Measurements from ENCODE around the gene CADM2. TPM values are rescaled to one million over a fixed set of nuclear protein-coding genes. Genes with fewer than 3 reads are reported as not detected.
"Not testable (repeated sequence)": the region's sequence is repeated elsewhere in the genome, so short reads cannot be mapped to it uniquely, and the experiment has no call there.

CADM2 gene
- total RNA-seq = 10 to 100 TPM in 3 of 8 experiments, 1 to 10 TPM in 2, under 1 TPM in 3; 0.15 to 19.2 (median 4.8) TPM

GRCh38 chr3:84958495-84959469 lies at the start of gene CADM2:
Gene CADM2 (plus strand): TSS chr3:84958989.
- 0 to 4% (median 0%) methylated on average over 1 to 11 of the region's 70 CpGs; no CpG with 5 or more reads in 4 of the 10 experiments for WGBS, 10 experiments
- Histone ChIP-seq H3K4me3 (peak within 1 kb of the TSS; percentile 75 to 88 (median 80)), H3K27ac (peak within 1 kb of the TSS; percentile 45 to 47), H3K4me1 (replicated peaks in 1 of 2) (no peaks in the 10 kb centered on the region)
- in situ Hi-C loops (cut with MboI; ENCODE audit: low pct_unique_long_range_greater_than_20kb in 2 of 9, low sequenced_read_pairs in 9 of 9, unreplicated experiment in 9 of 9) = no loop called here
- ATAC-seq (replicated peaks in 6 of 8) = peak; percentile 90 to 99 (median 92)

DNA sequence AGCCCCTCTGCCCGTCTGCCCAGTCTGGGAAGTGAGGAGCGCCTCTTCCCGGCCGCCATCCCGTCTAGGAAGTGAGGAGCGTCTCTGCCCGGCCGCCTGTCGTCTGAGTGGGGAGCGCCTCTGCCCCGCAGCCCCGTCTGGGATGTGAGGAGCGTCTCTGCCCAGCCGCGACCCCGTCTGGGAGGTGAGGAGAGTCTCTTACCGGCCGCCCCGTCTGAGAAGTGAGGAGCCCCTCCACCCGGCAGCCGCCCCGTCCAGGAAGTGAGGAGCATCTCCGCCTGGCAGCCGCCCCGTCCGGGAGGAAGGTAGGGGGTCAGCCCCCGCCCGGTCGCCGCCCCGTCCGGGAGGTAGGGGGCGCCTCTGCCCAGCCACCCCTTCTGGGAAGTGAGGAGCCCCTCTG lies 40.2 kb upstream of the CADM2 start:
- H3K27ac ChIP-seq; H3K4me3 ChIP-seq; H3K4me1 ChIP-seq (replicated peaks in 1 of 2); ATAC-seq (replicated peaks in 6 of 8); in situ Hi-C loops (cut with MboI; ENCODE audit: low pct_unique_long_range_greater_than_20kb in 2 of 9, low sequenced_read_pairs in 9 of 9, unreplicated experiment in 9 of 9): not testable (repeated sequence)
- WGBS, 10 experiments = 80% methylated on average over 1 of the region's 33 CpGs; no CpG with 5 or more reads in 9 of the 10 experiments

- WGBS, 10 experiments = 19 to 100% (median 64%) methylated on average over 1 to 3 of the region's 3 CpGs
- H3K27ac ChIP-seq = no peak overlapping the region
- ATAC-seq (replicated peaks in 6 of 8) = no peak
- no peaks in the 10 kb centered on the region for H3K4me1 ChIP-seq (replicated peaks in 1 of 2)
- H3K4me3 ChIP-seq = no peak overlapping the region
- in situ Hi-C loops (cut with MboI; ENCODE audit: low pct_unique_long_range_greater_than_20kb in 2 of 9, low sequenced_read_pairs in 9 of 9, unreplicated experiment in 9 of 9) = no loop called here
Observed at GRCh38 chr3:84922682-84923081, 36.1 kb upstream of the CADM2 start.

GRCh38 chr3:84925571-84925970 lies 33.2 kb upstream of the CADM2 start:
- 0 to 80% (median 5%) methylated on average over 1 of the region's 1 CpG; no CpG with 5 or more reads in 4 of the 10 experiments for WGBS, 10 experiments
- in situ Hi-C loops (cut with MboI; ENCODE audit: low pct_unique_long_range_greater_than_20kb in 2 of 9, low sequenced_read_pairs in 9 of 9, unreplicated experiment in 9 of 9) = no loop called here
- H3K27ac ChIP-seq = no peak overlapping the region
- no peak for ATAC-seq (replicated peaks in 6 of 8)
- no peaks in the 10 kb centered on the region for H3K4me1 ChIP-seq (replicated peaks in 1 of 2)
- H3K4me3 ChIP-seq = no peak overlapping the region

DNA sequence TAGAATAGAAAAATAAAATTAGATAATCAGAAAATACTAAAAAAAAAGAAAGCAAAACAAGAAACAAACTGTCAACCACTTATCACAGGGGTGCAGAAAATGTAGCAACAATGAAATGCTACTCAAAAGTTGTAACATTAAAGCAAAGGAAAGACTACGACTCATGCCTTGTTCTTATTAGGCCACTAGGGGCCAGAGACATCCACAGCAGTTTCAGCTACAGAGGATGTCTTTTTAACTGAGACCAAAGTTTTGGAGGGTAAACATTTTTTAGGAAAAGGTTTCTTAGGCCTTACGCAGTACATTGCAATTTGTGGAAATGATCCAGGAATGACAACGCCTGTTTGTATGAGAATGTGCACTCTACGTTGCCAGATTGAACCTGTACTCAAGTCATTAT lies 15.4 kb upstream of the CADM2 start:
- in situ Hi-C loops (cut with MboI; ENCODE audit: low pct_unique_long_range_greater_than_20kb in 2 of 9, low sequenced_read_pairs in 9 of 9, unreplicated experiment in 9 of 9) = no loop called here
- no peak overlapping the region for H3K27ac ChIP-seq
- 0 to 92% (median 57%) methylated on average over 1 to 4 of the region's 4 CpGs; no CpG with 5 or more reads in 1 of the 10 experiments for WGBS, 10 experiments
- ATAC-seq (replicated peaks in 6 of 8) = no peak
- H3K4me3 ChIP-seq = no peak overlapping the region
- no peaks in the 10 kb centered on the region for H3K4me1 ChIP-seq (replicated peaks in 1 of 2)

- in situ Hi-C loops (cut with MboI; ENCODE audit: low pct_unique_long_range_greater_than_20kb in 2 of 9, low sequenced_read_pairs in 9 of 9, unreplicated experiment in 9 of 9) = no loop called here
- H3K4me1 ChIP-seq (replicated peaks in 1 of 2) = no peaks in the 10 kb centered on the region
- no peak overlapping the region for H3K4me3 ChIP-seq
- no peak for ATAC-seq (replicated peaks in 6 of 8)
- WGBS, 10 experiments = 0 to 86% (median 20%) methylated on average over 1 of the region's 1 CpG; no CpG with 5 or more reads in 1 of the 10 experiments
- H3K27ac ChIP-seq = no peak overlapping the region
Observed at GRCh38 chr3:84946240-84946639, 12.5 kb upstream of the CADM2 start.

DNA sequence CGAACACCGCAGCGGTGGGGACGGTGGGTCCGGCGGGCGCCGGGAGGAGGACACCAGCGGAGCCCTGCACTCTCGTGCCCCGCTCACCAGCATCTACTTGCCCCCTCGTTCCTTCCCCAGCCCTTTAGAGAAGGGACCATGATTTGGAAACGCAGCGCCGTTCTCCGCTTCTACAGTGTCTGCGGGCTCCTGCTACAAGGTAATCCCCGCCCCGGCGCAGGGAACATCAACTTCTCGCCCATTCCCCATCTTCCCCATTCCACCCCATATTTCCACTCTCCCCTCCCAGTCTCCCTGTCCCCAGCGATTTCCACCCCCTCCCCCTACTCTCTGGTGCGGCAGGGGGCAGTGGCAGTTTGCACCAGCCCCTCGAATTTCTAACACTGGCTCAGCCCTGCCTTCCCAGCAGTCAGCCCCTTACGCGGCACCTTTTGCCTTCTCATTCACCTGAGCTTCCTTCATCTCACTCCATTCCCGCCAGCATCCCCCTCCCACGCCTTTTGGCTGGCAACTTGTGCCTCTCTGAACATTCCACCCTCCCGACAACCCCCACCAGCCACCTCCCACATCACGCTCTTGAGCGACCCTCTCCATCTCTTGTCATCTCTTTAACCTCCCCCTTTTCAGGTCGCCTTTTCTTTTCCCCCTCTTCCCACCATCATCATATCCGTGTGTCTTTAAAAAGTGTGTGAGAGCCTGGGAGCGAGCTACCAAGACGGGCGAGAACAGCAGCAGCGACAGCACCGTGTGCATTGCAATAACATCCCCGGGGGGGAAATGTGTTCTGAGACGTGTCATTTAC lies 882 bp downstream of the CADM2 start:
- Histone ChIP-seq H3K27ac (peak overlapping the region in 1 of 2 donors; percentile 45), H3K4me3 (peak overlapping the region; percentile 75 to 88 (median 80))
- 0 to 46% (median 0%) methylated on average over 1 to 12 of the region's 40 CpGs; no CpG with 5 or more reads in 1 of the 10 experiments for WGBS, 10 experiments

GRCh38 chr3:84960581-84960980 lies 1.8 kb downstream of the CADM2 start:
- in situ Hi-C loops (cut with MboI; ENCODE audit: low pct_unique_long_range_greater_than_20kb in 2 of 9, low sequenced_read_pairs in 9 of 9, unreplicated experiment in 9 of 9) = no loop called here
- H3K4me3 ChIP-seq = peak overlapping the region; percentile 75 to 88 (median 80)

More for the DNA sequence above, 882 bp downstream of the CADM2 start:
- ATAC-seq (replicated peaks in 6 of 8) = peak in 5 of 8 experiments; percentile 6 to 20 (median 13)
- in situ Hi-C loops (cut with MboI; ENCODE audit: low pct_unique_long_range_greater_than_20kb in 2 of 9, low sequenced_read_pairs in 9 of 9, unreplicated experiment in 9 of 9) = no loop called here
- H3K4me1 ChIP-seq (replicated peaks in 1 of 2) = no peaks in the 10 kb centered on the region

GRCh38 chr3:84961011-84961410 lies 2.2 kb downstream of the CADM2 start:
- in situ Hi-C loops (cut with MboI; ENCODE audit: low pct_unique_long_range_greater_than_20kb in 2 of 9, low sequenced_read_pairs in 9 of 9, unreplicated experiment in 9 of 9) = no loop called here
- 0 to 43% (median 2%) methylated on average over 2 to 7 of the region's 7 CpGs; no CpG with 5 or more reads in 1 of the 10 experiments for WGBS, 10 experiments
- H3K4me1 ChIP-seq (replicated peaks in 1 of 2) = peaks cover 0 to 6% of the 10 kb centered on the region in 2 donors
- H3K4me3 ChIP-seq = peak overlapping the region; percentile 75 to 88 (median 80)
- ATAC-seq (replicated peaks in 6 of 8) = no peak
- peak overlapping the region in 1 of 2 donors; percentile 65 for H3K27ac ChIP-seq

More at GRCh38 chr3:84960581-84960980, 1.8 kb downstream of the CADM2 start:
- no peak for ATAC-seq (replicated peaks in 6 of 8)
- Histone ChIP-seq H3K27ac (peak overlapping the region in 1 of 2 donors; percentile 65), H3K4me1 (replicated peaks in 1 of 2) (peaks cover 0 to 6% of the 10 kb centered on the region in 2 donors)
- WGBS, 10 experiments = 0 to 42% (median 5%) methylated on average over 4 to 11 of the region's 12 CpGs

- H3K4me3 ChIP-seq = peak overlapping the region; percentile 75 to 88 (median 80)
- peaks cover 0 to 9% of the 10 kb centered on the region in 2 donors for H3K4me1 ChIP-seq (replicated peaks in 1 of 2)
- ATAC-seq (replicated peaks in 6 of 8) = peak in 5 of 8 experiments; percentile 1 to 24 (median 12)
- 0 to 46% (median 13%) methylated on average over 1 to 8 of the region's 23 CpGs; no CpG with 5 or more reads in 4 of the 10 experiments for WGBS, 10 experiments
- in situ Hi-C loops (cut with MboI; ENCODE audit: low pct_unique_long_range_greater_than_20kb in 2 of 9, low sequenced_read_pairs in 9 of 9, unreplicated experiment in 9 of 9) = no loop called here
- H3K27ac ChIP-seq = peak overlapping the region in 1 of 2 donors; percentile 65
Observed at GRCh38 chr3:84961521-84962255, 2.9 kb downstream of the CADM2 start.

DNA sequence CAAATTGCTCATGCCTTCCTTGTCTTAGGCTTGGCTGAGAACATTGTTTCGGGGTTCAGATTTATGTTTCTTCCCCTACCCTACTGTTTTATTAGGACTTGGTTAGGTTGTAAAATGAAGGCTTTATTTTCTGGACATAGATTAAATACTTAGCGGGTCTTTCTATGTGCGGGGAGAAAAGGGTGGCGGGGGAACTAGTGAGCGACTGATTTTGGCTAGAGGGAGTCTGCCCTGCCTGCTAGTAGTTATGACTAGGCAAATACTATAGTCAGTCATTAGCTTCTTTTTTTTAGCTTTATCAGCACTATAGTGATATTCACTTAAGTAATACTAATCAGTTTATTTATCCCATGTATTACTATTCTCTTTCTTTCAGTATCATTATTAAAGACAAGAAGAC lies 3.6 kb downstream of the CADM2 start:
- ATAC-seq (replicated peaks in 6 of 8) = no peak
- 20 to 89% (median 75%) methylated on average over 1 to 5 of the region's 5 CpGs; no CpG with 5 or more reads in 2 of the 10 experiments for WGBS, 10 experiments
- H3K4me1 ChIP-seq (replicated peaks in 1 of 2) = peaks cover under 1 to 16% of the 10 kb centered on the region in 2 donors
- peak overlapping the region in 1 of 2 donors; percentile 65 for H3K27ac ChIP-seq
- in situ Hi-C loops (cut with MboI; ENCODE audit: low pct_unique_long_range_greater_than_20kb in 2 of 9, low sequenced_read_pairs in 9 of 9, unreplicated experiment in 9 of 9) = no loop called here
- H3K4me3 ChIP-seq = peak overlapping the region; percentile 75 to 88 (median 80)

DNA sequence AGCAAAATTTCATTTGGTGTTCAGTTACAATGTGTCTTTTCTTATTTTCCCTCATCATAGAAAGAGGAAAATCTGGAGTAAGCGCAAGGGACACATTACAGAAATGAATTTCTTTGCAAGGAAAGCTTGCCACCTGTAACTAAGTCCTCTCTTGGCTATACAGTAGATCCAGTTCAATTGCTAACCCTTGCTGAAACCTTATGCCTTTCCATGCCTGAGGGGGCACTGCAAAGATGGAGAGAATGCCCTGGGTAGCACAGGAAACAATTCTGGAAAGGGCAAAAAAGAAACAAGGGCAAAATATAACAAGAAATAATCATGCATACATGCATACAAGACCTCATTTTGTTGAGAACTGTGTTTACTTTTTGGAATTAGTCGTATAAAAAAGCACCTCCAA lies 4.3 kb downstream of the CADM2 start:
- no peak overlapping the region for H3K27ac ChIP-seq
- no peak for ATAC-seq (replicated peaks in 6 of 8)
- in situ Hi-C loops (cut with MboI; ENCODE audit: low pct_unique_long_range_greater_than_20kb in 2 of 9, low sequenced_read_pairs in 9 of 9, unreplicated experiment in 9 of 9) = no loop called here
- H3K4me3 ChIP-seq = peak overlapping the region in 2 of 5 donors; percentile 75 to 88
- peaks cover 7 to 23% of the 10 kb centered on the region in 2 donors for H3K4me1 ChIP-seq (replicated peaks in 1 of 2)
- 21 to 100% (median 75%) methylated on average over 1 to 2 of the region's 2 CpGs; no CpG with 5 or more reads in 1 of the 10 experiments for whole genome bisulfite sequencing, 10 experiments
